K562 (cell line): ENCODE results near the gene SPINK14. TPM values are rescaled to one million over a fixed set of nuclear protein-coding genes. Genes with fewer than 3 reads are reported as not detected.

Source experiments
- ATAC-seq: fragments of 200-7000 bp; cut with Tn5 transposase; 3 replicates; pipeline ENCODE4 v1.9.1; 2020; ENCODE audit warnings: moderate library complexity
- BruUV-seq: library from RNA; stranded (reverse); fragments of 400-500 nt; replicated peaks from 2 replicates; lab custom pipeline; 2021; lab: Mats Ljungman, UMichigan
- CTCF ChIA-PET: fragments of 300-600 bp; formaldehyde crosslinking; extraction: SDS; loops from one replicate; lab custom pipeline; 2021; ENCODE audit warnings: low intra/inter-chr PET ratio; lab: Yijun Ruan, JAX
- POLR2A ChIA-PET: fragments of 300-600, 350-650 bp; sonication (Branson Sonifier 250); formaldehyde crosslinking; extraction: SDS; loops from one replicate; lab custom pipeline; 2021; ENCODE audit warnings: antibody characterized with exemption, inconsistent platforms; lab: Yijun Ruan, JAX
- DNase-seq, 4 experiments: peaks; one replicate each; pipeline versions ENCODE4 v3.0.0 to v3.0.0-alpha.2; 2011 to 2018; ENCODE audit warnings: low spot score in 3 of 4, mixed read lengths in 3 of 4; ENCODE audit errors: extremely low read depth in 1 of 4
- FAIRE-seq: peaks from 2 replicates; lab custom pipeline; 2011; peaks lifted over from hg19 to GRCh38; lab: Jason Lieb, UNC
- H2AFZ ChIP-seq: 2 replicates; pipeline ENCODE4 v1.6.0; 2011; ENCODE audit warnings: low read depth, low read length, control low read depth, inconsistent platforms
- H3K27ac ChIP-seq: fragments of 200-600 bp; 3 replicates; pipeline ENCODE4 v1.8.0; 2011; ENCODE audit warnings: low read depth, mild to moderate bottlenecking, control low read depth, inconsistent platforms, low read length, moderate library complexity, mixed read lengths; ENCODE audit errors: extremely low read depth
- H3K27me3 ChIP-seq, 2 experiments: fragments of 300-600 bp in 1 of 2; 2 replicates in 1 of 2; 3 replicates in 1 of 2; pipeline versions ENCODE4 v1.6.0 to v1.8.0; 2011; ENCODE audit warnings: inconsistent platforms in 2 of 2, low read length in 2 of 2, mild to moderate bottlenecking in 1 of 2, mixed read lengths in 1 of 2, moderate library complexity in 1 of 2; ENCODE audit not compliant: control insufficient read depth in 2 of 2, insufficient read depth in 2 of 2
- H3K36me3 ChIP-seq: fragments of 300-600 bp; 3 replicates; pipeline ENCODE4 v1.8.0; 2011; ENCODE audit warnings: mild to moderate bottlenecking, low read length, inconsistent platforms; ENCODE audit not compliant: control insufficient read depth, insufficient read depth
- H3K4me1 ChIP-seq, 2 experiments: fragments of 200-600 bp in 1 of 2; replicated peaks in 1 of 2; 2 replicates in 1 of 2; 3 replicates in 1 of 2; pipeline versions ENCODE4 v1.5.1 to v1.8.0; 2011; ENCODE audit warnings: inconsistent platforms in 2 of 2, low read length in 2 of 2, mild to moderate bottlenecking in 1 of 2, mixed read lengths in 1 of 2, moderate library complexity in 1 of 2; ENCODE audit not compliant: control insufficient read depth in 2 of 2, insufficient read depth in 2 of 2
- H3K4me2 ChIP-seq: 2 replicates; pipeline ENCODE4 v1.6.1; 2011; ENCODE audit warnings: low read length, control low read depth, inconsistent platforms, mixed read lengths; ENCODE audit not compliant: insufficient read depth
- H3K4me3 ChIP-seq: fragments of 200-600 bp; sonication (generic), shearing (Covaris generic); 2 replicates; pipeline ENCODE4 v1.5.1; 2016; ENCODE audit warnings: control low read depth, inconsistent platforms
- H3K79me2 ChIP-seq: fragments of 200-600 bp; 3 replicates; pipeline ENCODE4 v1.8.0; 2011; ENCODE audit warnings: low read length, inconsistent platforms; ENCODE audit not compliant: control insufficient read depth, insufficient read depth
- H3K9ac ChIP-seq, 2 experiments: 2 replicates each; pipeline versions ENCODE4 v1.6.0 to v1.6.1; 2011; ENCODE audit warnings: low read depth in 2 of 2, low read length in 2 of 2, control low read depth in 1 of 2, inconsistent platforms in 1 of 2, mild to moderate bottlenecking in 1 of 2, mixed read lengths in 1 of 2; ENCODE audit not compliant: insufficient read depth in 1 of 2
- H3K9me1 ChIP-seq: one replicate; pipeline ENCODE4 v1.6.0; 2011; ENCODE audit warnings: inconsistent platforms, mild to moderate bottlenecking, low read length, moderate library complexity; ENCODE audit not compliant: control insufficient read depth, insufficient read depth
- H3K9me3 ChIP-seq: replicated peaks from 2 replicates; pipeline ENCODE4 v1.5.1; 2011; ENCODE audit warnings: low read depth, low read length, inconsistent platforms; ENCODE audit not compliant: control insufficient read depth, insufficient read depth
- H4K20me1 ChIP-seq: replicated peaks from 2 replicates; pipeline ENCODE4 v1.6.1; 2011; ENCODE audit warnings: low read length, inconsistent platforms, mixed read lengths; ENCODE audit not compliant: control insufficient read depth, insufficient read depth
- EGR1 ChIP-seq: fragments of 450-650 bp; conservative IDR thresholded peaks from 2 replicates; pipeline ENCODE4 v1.6.1; 2017; ENCODE audit warnings: mild to moderate bottlenecking
- FIP1L1 ChIP-seq: fragments of 200-400 bp; formaldehyde crosslinking; IDR thresholded peaks from 2 replicates; pipeline ENCODE4 v1.6.1; 2018; ENCODE audit warnings: mild to moderate bottlenecking, low read depth, low read length; ENCODE audit not compliant: poor library complexity, severe bottlenecking
- HOXB6 ChIP-seq: fragments of 250-450 bp; sonication (Bioruptor Pico); IDR thresholded peaks from 2 replicates; pipeline ENCODE4 v1.5.1; 2022; ENCODE audit warnings: mild to moderate bottlenecking, borderline replicate concordance
- KDM5B ChIP-seq: fragments of 200-600 bp; sonication (generic); IDR thresholded peaks from 2 replicates; pipeline ENCODE4 v1.6.1; 2012; ENCODE audit warnings: low read depth, mild to moderate bottlenecking, moderate library complexity, low read length, control low read depth, inconsistent platforms; ENCODE audit not compliant: insufficient replicate concordance
- RBM22 ChIP-seq: fragments of 200-400 bp; formaldehyde crosslinking; IDR thresholded peaks from 2 replicates; pipeline ENCODE4 v1.6.1; 2018; ENCODE audit warnings: low read length, low read depth; ENCODE audit not compliant: poor library complexity, severe bottlenecking
- SP2 ChIP-seq: IDR thresholded peaks from 2 replicates; pipeline ENCODE4 v1.6.1; 2011; ENCODE audit warnings: mild to moderate bottlenecking, low read depth, low read length, moderate library complexity; ENCODE audit not compliant: poor library complexity, severe bottlenecking; ENCODE audit errors: extremely low read depth
- TEAD2 ChIP-seq: fragments of 450-650 bp; IDR thresholded peaks from 2 replicates; pipeline ENCODE4 v1.6.1; 2016; ENCODE audit warnings: missing genetic modification characterization, control low read depth, missing compliant biosample characterization
- THRAP3 ChIP-seq: fragments of 450-650 bp; IDR thresholded peaks from 2 replicates; pipeline ENCODE4 v1.6.1; 2016; ENCODE audit warnings: mild to moderate bottlenecking, inconsistent platforms, borderline replicate concordance
- ZNF146 ChIP-seq: IDR thresholded peaks from one replicate; pipeline ENCODE4 v1.6.1; 2018; ENCODE audit warnings: missing compliant biosample characterization; ENCODE audit not compliant: unreplicated experiment
- ZNF354B ChIP-seq: fragments of 250-450 bp; sonication (Bioruptor Pico); IDR thresholded peaks from 2 replicates; pipeline ENCODE4 v1.4.0; 2020
- ZNF583 ChIP-seq: fragments of 250-450 bp; sonication (Bioruptor Pico); IDR thresholded peaks from 2 replicates; pipeline ENCODE4 v1.4.0; 2020
- WGBS: fragments of 100-300 bp; shearing (Covaris generic); methylation state at CpG from one replicate; pipeline ENCODE4 v1.1.6; 2016; ENCODE audit warnings: low coverage, mixed read lengths; ENCODE audit not compliant: insufficient coverage; ENCODE audit errors: missing lambda C conversion rate; 5-methylcytosine and 5-hydroxymethylcytosine counted together
- in situ Hi-C: fragments of 300-500 bp; cut with MboI; formaldehyde crosslinking; loops from 4 replicates; pipeline ENCODE4 v1.15.0; 2018; ENCODE audit warnings: inconsistent platforms, mixed read lengths
- intact Hi-C: fragments of 100-400 bp; cut with micrococcal nuclease; formaldehyde crosslinking; loops from 2 replicates; pipeline ENCODE4 v1.14.2; 2022
- polyA plus RNA-seq, 8 experiments: library from polyadenylated mRNA; depleted of rRNA in 4 of 8; stranded (reverse) in 5 of 8; unstranded in 3 of 8; fragments of >200 nt; fragmentation: Nextera tagmentation in 2 of 8; fragmentation: Illumina TruSeq in 1 of 8; extraction: Ambion mirVana in 2 of 8; extraction: Trizol in 1 of 8; gene quantifications; 2 replicates each; pipeline versions ENCODE4 v1.2.1 to v1.2.3, GENCODE V29; 2011 to 2014; ENCODE audit warnings: inconsistent platforms in 1 of 8, missing spikeins in 1 of 8
- total RNA-seq, 7 experiments: library from RNA; depleted of rRNA in 6 of 7; stranded (reverse); fragments of >200 nt in 6 of 7; fragmentation: Illumina TruSeq in 2 of 7; extraction: Trizol in 2 of 7; gene quantifications; 2 replicates each; pipeline versions ENCODE4 v1.2.1 to v1.2.3, GENCODE V29; 2011 to 2021; ENCODE audit warnings: low replicate concordance in 1 of 7
- TF ChIP-seq, protein P1 (sequence below): sonication (generic); formaldehyde crosslinking; IDR thresholded peaks from 2 replicates; pipeline ENCODE4 v1.8.1; 2023; ENCODE audit warnings: mild to moderate bottlenecking, missing genetic modification reagents
- TF ChIP-seq, protein P2 (sequence below): fragments of 250-450 bp; sonication (Bioruptor Pico); IDR thresholded peaks from 2 replicates; pipeline ENCODE4 v1.5.0; 2020; ENCODE audit warnings: mild to moderate bottlenecking
- TF ChIP-seq, protein P3 (sequence below): fragments of 450-650 bp; formaldehyde crosslinking; IDR thresholded peaks from 2 replicates; pipeline ENCODE4 v1.4.0; 2022; ENCODE audit warnings: missing genetic modification characterization
- TF ChIP-seq, protein P4 (sequence below): fragments of 450-650 bp; IDR thresholded peaks from 2 replicates; pipeline ENCODE4 v1.6.1; 2016; ENCODE audit warnings: low read depth, mild to moderate bottlenecking, moderate library complexity

The SPINK14 gene
- total and polyA plus RNA-seq, 9 of the 15 experiments (the other 6 are each of a cell fraction or from before 2014, with no cell fraction given): not detected

DNA sequence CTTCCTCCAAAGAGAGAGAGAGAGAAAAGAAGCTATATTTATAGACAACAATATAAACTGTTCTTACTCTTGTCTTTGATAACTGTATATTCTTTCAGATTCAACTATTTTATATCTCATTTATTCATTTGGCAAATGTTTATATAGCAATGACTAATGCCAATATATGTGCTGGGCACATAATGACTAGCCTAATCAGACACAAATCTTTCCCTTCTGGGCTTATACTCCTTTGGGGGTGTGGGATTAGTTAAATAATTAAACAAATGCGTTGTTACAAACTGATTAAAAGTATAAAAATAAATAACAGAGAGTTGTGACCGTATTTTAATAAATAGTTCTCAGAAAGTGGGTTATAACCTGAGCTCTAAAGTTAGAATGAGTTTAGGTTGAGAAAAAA is 4.0 kb downstream of the SPINK14 start:
- Histone ChIP-seq H3K9me3 (no peaks in the 10 kb centered on the region), H4K20me1 (no peaks in the 10 kb centered on the region), H3K79me2 (no peaks in the 10 kb centered on the region), H3K36me3 (no peaks in the 10 kb centered on the region), H3K27me3 (no peaks in the 10 kb centered on the region), H3K4me1 (no peaks in the 10 kb centered on the region), H3K4me2 (no peak overlapping the region), H3K9ac (no peak overlapping the region), H3K9me1 (no peaks in the 10 kb centered on the region), H3K27ac (no peak overlapping the region), H3K4me3 (no peak overlapping the region), H2AFZ (no peak overlapping the region)
- ATAC-seq: no peak
- WGBS: 0% methylated on average over 2 of the region's 2 CpGs
- CTCF ChIA-PET: no interaction called here
- DNase-seq: no peak
- intact Hi-C loops: loop anchor here (10.0 kb wide), 1 partner anchor 942 kb away; no protein-coding TSS in a partner anchor
- FAIRE-seq: no peak
- BruUV-seq: no TSS peak
- in situ Hi-C loops: no loop called here
- POLR2A ChIA-PET: no interaction called here
- TF ChIP-seq HOXB6 (no peak), SP2 (no peak), KDM5B (no peak), ZNF354B (no peak), RBM22 (no peak), ZNF146 (CRISPR knock-in tag) (no peak), EGR1 (no peak), FIP1L1 (no peak), ZNF583 (CRISPR knock-in tag) (no peak), THRAP3 (no peak), TEAD2 (tag) (no peak)
- TF ChIP-seq, protein P1, sequence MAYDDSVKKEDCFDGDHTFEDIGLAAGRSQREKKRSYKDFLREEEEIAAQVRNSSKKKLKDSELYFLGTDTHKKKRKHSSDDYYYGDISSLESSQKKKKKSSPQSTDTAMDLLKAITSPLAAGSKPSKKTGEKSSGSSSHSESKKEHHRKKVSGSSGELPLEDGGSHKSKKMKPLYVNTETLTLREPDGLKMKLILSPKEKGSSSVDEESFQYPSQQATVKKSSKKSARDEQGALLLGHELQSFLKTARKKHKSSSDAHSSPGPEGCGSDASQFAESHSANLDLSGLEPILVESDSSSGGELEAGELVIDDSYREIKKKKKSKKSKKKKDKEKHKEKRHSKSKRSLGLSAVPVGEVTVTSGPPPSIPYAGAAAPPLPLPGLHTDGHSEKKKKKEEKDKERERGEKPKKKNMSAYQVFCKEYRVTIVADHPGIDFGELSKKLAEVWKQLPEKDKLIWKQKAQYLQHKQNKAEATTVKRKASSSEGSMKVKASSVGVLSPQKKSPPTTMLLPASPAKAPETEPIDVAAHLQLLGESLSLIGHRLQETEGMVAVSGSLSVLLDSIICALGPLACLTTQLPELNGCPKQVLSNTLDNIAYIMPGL (CRISPR knock-in tag): no peak
- TF ChIP-seq, protein P2, sequence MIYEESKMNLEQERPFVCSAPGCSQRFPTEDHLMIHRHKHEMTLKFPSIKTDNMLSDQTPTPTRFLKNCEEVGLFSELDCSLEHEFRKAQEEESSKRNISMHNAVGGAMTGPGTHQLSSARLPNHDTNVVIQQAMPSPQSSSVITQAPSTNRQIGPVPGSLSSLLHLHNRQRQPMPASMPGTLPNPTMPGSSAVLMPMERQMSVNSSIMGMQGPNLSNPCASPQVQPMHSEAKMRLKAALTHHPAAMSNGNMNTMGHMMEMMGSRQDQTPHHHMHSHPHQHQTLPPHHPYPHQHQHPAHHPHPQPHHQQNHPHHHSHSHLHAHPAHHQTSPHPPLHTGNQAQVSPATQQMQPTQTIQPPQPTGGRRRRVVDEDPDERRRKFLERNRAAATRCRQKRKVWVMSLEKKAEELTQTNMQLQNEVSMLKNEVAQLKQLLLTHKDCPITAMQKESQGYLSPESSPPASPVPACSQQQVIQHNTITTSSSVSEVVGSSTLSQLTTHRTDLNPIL: no peak
- TF ChIP-seq, protein P3, sequence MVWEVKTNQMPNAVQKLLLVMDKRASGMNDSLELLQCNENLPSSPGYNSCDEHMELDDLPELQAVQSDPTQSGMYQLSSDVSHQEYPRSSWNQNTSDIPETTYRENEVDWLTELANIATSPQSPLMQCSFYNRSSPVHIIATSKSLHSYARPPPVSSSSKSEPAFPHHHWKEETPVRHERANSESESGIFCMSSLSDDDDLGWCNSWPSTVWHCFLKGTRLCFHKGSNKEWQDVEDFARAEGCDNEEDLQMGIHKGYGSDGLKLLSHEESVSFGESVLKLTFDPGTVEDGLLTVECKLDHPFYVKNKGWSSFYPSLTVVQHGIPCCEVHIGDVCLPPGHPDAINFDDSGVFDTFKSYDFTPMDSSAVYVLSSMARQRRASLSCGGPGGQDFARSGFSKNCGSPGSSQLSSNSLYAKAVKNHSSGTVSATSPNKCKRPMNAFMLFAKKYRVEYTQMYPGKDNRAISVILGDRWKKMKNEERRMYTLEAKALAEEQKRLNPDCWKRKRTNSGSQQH: no peak
- TF ChIP-seq, protein P4, sequence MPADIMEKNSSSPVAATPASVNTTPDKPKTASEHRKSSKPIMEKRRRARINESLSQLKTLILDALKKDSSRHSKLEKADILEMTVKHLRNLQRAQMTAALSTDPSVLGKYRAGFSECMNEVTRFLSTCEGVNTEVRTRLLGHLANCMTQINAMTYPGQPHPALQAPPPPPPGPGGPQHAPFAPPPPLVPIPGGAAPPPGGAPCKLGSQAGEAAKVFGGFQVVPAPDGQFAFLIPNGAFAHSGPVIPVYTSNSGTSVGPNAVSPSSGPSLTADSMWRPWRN: no peak
